HG02884 (cell line): Measurements from ENCODE around the gene PCBD1.
"Not testable (repeated sequence)": the region's sequence is repeated elsewhere in the genome, so short reads cannot be mapped to it uniquely, and the experiment has no call there.

Experiments used
- ATAC-seq: cut with Tn5 transposase; IDR thresholded peaks from one replicate; pipeline ENCODE4 v1.9.1; 2021; ENCODE audit warnings: mild to moderate bottlenecking, moderate library complexity; ENCODE audit not compliant: unreplicated experiment

The PCBD1 gene

DNA sequence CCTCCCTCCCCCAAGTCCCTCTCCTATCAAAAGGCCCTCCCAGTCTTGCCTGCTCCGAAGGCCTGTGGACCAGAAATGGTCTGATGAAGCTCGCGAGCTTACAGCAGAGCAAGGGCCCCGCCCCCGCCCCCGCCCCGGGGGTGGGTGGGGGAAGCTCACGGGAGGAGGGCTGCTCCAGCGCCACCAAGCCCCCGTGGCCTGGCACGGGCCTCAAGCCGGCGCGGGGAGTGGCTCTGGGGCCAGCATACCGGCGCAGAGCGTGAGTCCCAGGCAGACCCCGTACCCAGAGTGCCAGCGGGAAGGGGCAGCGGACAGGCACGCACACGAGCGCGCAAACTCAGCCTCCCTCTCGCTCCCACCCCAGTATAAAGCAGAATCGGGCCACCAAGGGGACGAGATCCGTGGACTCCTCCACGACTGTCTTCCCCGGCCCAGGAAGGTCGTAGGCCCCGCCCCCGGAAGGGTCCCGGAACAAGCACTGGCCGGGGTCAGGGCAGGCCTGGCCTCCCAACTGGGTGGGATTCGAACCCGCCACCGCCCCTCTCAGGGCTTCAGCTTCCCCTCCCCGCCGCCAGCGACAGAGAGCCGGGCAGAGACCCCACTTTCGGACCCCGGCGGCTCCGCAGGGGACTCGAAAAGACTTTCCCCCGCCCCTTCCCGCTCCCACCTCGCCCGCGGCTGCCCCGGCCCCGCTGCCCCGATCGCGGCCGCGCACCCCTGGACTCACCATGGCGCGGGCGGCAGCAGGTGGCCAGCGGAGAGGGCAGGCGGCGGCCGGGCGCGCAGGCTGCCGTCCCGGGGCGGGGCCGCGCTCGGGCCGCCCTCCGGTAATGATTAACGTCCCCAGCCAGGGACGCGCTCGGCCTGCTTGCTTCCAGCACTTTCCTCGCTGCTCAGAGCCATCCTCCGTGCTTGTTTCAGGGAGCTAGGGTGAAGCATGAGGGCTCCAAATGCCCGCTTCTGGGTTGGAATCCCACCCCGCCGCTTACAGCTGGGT is at the start of gene PCBD1:
Gene PCBD1 (minus strand): TSS at position 762 of the 997 bp plus-strand sequence. CDS start 32 bp downstream, at position 730.
- peak; percentile 62 for ATAC-seq

GRCh38 chr10:70937661-70938060 is 49.3 kb upstream of the PCBD1 start:
- ATAC-seq: no peak

GRCh38 chr10:70936111-70936510 is 47.7 kb upstream of the PCBD1 start:
- ATAC-seq: no peak

DNA sequence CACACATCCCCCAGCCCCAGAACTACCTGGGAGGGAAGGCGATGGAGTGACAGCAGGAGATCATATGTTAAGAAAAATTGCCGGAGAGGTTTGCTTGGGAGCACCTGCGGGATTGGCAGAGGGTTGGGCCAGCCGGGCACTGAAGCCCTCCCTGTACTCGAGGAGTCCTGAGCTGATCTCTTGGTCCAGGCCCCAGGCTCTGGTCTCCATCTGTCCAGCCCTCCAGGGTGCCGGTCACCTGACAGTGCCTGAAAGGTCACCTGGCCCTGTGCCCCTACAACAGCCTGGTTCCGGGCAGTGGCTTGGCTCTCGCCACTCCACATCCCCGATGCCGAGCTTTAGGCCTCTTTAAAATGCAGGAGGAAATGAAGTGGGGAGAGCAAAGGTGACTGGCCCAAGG is 47.3 kb upstream of the PCBD1 start:
- ATAC-seq: no peak

DNA sequence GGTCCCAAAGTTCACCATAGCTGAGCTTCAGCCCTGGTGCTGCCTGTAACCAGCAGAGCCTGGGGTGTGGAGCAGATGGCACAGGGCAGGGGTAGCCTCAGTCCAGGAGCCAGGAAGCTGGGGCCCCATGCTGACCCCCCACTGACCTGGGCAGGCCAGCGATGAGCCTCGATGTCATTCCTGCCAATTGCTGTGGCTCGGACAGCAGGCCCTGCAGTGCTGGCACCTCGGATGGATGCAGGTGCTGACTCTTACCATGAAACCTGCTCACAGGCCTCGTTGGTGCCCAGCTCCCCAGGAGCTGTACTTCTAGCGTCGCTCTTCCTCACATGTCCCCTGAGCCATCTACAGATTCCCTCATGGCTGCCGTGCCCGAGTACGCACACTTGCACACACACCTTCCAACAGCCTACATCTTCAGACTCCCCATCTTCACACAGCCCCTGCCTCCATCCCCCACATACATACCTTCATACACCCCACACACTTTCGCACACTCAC is 46.8 kb upstream of the PCBD1 start:
- ATAC-seq: no peak

DNA sequence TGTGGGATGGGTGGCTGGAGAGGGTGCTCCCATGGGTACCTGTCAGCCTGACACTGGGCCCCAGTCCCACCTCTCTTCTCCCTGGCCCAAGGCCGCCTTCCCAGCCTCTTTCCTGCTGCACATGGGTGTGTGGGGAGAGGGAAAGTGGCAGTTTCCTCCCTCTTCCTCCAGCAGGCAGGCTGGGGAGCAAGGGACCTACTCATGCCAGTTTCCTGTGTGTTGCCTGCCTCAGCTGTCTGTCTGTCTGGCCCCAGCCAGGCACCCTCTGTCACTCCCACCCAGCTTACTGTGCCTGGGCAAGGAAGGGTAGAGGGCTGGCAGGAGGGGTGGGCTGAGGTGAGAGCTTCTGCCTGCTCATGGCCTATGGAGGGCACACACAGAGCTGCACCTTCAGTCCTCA is 46.3 kb upstream of the PCBD1 start:
- no peak for ATAC-seq

GRCh38 chr10:70932392-70933196 is 44.2 kb upstream of the PCBD1 start:
- ATAC-seq: no peak

DNA sequence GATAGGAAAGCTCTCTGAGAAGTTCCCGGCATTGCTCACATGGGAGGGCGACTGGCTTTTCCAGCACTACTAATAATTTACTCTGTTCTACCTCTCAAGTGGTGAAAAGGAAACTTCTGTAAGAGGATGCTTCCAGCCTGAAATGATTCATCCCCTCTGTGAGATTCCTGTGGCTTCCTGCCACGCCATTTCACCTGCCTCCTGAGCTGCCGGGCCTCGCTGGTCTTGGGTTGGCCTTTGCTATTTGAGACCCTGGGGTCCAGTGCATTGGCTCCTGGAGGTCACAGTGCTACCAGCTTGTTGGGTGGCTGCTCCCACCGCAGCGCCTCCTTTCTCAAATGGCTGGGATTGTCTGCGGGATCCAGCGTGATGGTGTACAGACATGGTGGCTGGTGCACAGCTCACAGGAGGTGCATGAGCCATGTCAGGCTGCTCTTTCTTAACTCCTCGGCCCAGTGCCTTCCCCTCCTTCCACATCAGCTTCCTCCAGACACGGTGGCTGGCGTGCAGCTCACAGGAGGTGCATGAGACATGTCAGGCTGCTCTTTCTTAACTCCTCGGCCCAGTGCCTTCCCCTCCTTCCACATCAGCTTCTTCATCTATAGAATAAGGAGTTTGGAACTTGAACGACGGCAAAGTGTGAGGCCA is 42.9 kb upstream of the PCBD1 start:
- no peak for ATAC-seq

- no peak for ATAC-seq
These were observed 42.1 kb upstream of the PCBD1 start for GRCh38 chr10:70930263-70931000.

DNA sequence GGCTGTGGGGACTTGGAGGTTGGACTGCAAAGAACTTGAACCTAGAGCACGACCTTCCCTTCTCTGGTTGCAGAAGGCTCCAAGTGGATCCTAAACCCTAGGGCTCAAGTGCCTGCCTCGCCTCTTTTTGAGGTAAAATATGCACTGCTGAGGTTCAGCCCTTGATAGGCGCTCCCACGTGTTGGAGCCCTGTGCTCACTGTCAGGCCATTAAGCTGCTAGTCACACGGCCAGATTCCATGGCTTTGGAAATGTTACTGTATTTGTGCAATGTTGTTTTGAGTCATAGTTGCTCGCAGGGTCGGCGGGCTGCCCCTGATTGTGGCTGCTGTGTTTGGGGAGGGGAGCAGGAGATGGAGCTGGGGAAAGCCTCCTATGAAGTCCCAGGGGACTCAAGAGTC is 39.8 kb upstream of the PCBD1 start:
- ATAC-seq: no peak

GRCh38 chr10:70927189-70927943 is 39.0 kb upstream of the PCBD1 start:
- no peak for ATAC-seq

DNA sequence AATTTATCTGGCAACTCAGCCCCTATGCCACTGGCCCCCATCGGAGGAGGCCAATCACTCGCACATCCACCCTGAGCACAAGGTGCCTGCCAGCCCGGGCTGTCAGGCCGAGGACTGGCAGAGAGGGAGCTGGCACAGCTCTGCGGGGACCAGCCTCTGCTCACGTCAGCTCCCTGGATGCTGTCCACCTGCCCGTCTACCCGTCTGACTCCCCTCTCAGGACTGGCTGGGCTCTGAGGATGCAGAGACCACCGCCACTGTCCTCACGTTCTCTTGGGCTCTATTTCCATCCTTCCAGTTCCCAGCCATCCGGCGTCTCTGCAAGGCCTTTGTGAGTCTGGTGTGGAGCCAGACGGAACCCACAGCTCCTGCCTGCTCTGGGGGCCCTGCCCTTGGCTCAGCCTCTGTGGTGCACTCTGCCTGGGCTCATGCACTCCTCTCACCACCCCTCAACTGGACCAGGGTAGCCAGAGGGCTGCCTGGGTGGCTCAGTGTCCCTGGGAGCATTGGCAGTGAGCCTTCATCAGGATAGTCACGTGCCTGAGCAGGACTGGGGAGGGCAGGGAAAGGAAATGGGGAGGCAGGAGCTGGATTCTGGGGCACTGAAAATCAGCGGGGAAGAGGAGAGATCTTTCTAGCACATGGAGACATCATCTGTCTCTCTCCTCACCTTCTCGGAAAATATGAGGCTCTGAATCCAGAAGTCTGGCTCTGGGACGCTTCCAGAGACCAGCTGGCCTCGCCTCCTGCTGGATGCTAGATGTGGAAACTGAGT is 38.0 kb upstream of the PCBD1 start:
- no peak for ATAC-seq

DNA sequence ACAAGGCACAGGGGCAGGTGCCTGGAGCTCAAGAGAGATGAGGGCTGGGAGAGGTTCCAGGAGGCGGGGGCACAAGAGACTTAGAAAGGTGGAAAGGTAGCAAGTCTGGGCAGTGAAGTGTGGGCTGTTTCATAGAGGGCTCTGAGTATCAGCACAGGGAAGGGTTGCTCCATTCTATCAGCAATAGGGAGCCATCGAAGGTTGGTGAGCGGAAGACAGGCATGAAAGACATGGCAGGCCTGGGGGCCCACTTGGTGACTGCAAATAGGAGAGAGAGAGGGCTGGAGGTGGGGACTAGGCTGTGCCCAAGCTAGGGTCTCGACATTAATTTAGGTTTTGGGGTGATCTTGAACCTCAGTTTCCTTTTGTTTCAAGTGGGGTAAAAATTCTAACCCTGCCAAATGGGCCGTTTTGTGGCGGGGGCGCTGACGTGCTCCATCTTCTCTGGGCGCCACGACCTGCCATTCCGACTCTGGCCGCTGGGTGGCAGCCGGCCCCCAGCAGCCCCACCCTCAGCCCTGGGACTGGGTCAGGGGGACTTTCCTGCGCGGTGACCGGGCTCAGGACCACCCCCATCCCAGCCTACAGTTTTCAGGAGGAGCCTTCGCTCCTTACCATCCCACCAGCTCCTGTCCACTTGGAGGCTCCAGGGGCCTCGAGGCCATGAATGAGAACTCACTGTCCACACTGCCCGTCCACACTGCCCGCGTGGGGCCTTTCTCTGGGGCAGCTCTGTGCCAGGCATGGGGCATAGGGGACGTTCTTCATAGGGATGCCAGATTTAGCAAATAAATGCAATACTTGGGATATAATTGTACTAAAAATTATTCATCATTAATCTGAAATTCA is 37.2 kb upstream of the PCBD1 start:
- no peak for ATAC-seq

- no peak for ATAC-seq
These were observed 35.3 kb upstream of the PCBD1 start for GRCh38 chr10:70923696-70924095.

GRCh38 chr10:70921285-70921684 is 32.9 kb upstream of the PCBD1 start:
- no peak for ATAC-seq

DNA sequence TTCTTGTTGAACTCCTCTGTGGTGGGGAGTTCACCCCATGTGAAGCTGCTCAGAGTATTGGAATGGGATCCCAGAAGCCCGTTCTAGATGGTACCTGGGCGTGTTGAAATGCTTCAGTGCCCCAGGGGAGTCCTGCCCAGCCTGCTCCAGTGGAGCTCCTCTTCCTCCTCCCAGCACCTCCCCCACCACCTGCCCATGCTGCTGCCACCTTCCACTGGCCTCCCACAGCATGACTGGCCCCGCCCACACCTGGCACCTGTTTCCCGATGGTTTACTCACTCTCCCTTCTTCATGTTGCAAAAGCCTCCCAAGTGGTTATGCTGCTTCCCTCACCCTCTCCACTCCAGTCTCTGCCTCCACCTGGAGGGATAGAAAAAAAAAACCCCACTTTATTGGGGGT is 32.2 kb upstream of the PCBD1 start:
- no peak for ATAC-seq

- not testable (repeated sequence) for ATAC-seq
These were observed 31.5 kb upstream of the PCBD1 start for GRCh38 chr10:70919906-70920305.
